GM23248 (cell line): Measurements from ENCODE around the gene KDM6B. TPM values are rescaled to one million over a fixed set of nuclear protein-coding genes. Genes with fewer than 3 reads are reported as not detected.

Source experiments
- DNase-seq: peaks from one replicate; pipeline ENCODE4 v3.0.0-alpha.2; 2015
- H2AFZ ChIP-seq: fragments of 200-600 bp; sonication (generic); 2 replicates; pipeline ENCODE4 v1.6.1; 2016; ENCODE audit warnings: antibody characterized with exemption
- H3F3A ChIP-seq: fragments of 200-600 bp; sonication (generic); 2 replicates; pipeline ENCODE4 v1.6.1; 2016; ENCODE audit warnings: mild to moderate bottlenecking, antibody characterized with exemption, mixed run types; ENCODE audit not compliant: insufficient read depth
- H3K27ac ChIP-seq: fragments of 200-600 bp; sonication (generic); 2 replicates; pipeline ENCODE4 v1.5.1; 2016; ENCODE audit warnings: mild to moderate bottlenecking
- H3K27me3 ChIP-seq: fragments of 200-600 bp; sonication (generic); replicated peaks from 2 replicates; pipeline ENCODE4 v1.6.1; 2016; ENCODE audit warnings: mild to moderate bottlenecking; ENCODE audit not compliant: insufficient read depth
- H3K36me3 ChIP-seq: fragments of 200-600 bp; sonication (generic); 2 replicates; pipeline ENCODE4 v1.6.1; 2016; ENCODE audit warnings: low read depth, mild to moderate bottlenecking
- H3K4me1 ChIP-seq: fragments of 200-600 bp; sonication (generic); 2 replicates; pipeline ENCODE4 v1.6.1; 2016; ENCODE audit warnings: mild to moderate bottlenecking; ENCODE audit not compliant: insufficient read depth
- H3K4me2 ChIP-seq: fragments of 200-600 bp; sonication (generic); one replicate; pipeline ENCODE4 v1.6.1; 2016; ENCODE audit warnings: mild to moderate bottlenecking; ENCODE audit not compliant: unreplicated experiment
- H3K4me3 ChIP-seq: fragments of 200-600 bp; sonication (generic); 2 replicates; pipeline ENCODE4 v1.5.1; 2016; ENCODE audit warnings: mild to moderate bottlenecking
- H3K79me2 ChIP-seq: fragments of 200-600 bp; sonication (generic); 2 replicates; pipeline ENCODE4 v1.6.1; 2016; ENCODE audit warnings: mild to moderate bottlenecking; ENCODE audit not compliant: insufficient read depth
- H3K9ac ChIP-seq: fragments of 200-600 bp; sonication (generic); 2 replicates; pipeline ENCODE4 v1.6.1; 2016; ENCODE audit warnings: mild to moderate bottlenecking
- H3K9me2 ChIP-seq: fragments of 200-600 bp; sonication (generic); 2 replicates; pipeline ENCODE4 v1.6.1; 2016; ENCODE audit warnings: mixed run types, mild to moderate bottlenecking, moderate library complexity; ENCODE audit not compliant: insufficient read depth
- H3K9me3 ChIP-seq: fragments of 200-600 bp; sonication (generic); one replicate; pipeline ENCODE4 v1.6.1; 2017; ENCODE audit warnings: low read depth
- H4K20me1 ChIP-seq: fragments of 200-600 bp; sonication (generic); 2 replicates; pipeline ENCODE4 v1.6.0; 2016; ENCODE audit not compliant: insufficient read depth
- EZH2 ChIP-seq: fragments of 200-600 bp; sonication (generic); IDR thresholded peaks from 2 replicates; pipeline ENCODE4 v1.6.1; 2018; ENCODE audit warnings: antibody characterized with exemption, mild to moderate bottlenecking; ENCODE audit not compliant: insufficient read depth, poor library complexity, severe bottlenecking
- EZH2phosphoT487 ChIP-seq: fragments of 200-600 bp; sonication (generic); IDR thresholded peaks from 2 replicates; pipeline ENCODE4 v1.6.1; 2018; ENCODE audit warnings: antibody characterized with exemption, moderate library complexity, mild to moderate bottlenecking, low read depth; ENCODE audit not compliant: insufficient read depth
- WGBS, 2 experiments: methylation state at CpG; one replicate each; pipeline ENCODE4 v1.1.6; 2015 to 2017; ENCODE audit warnings: low lambda C conversion rate in 2 of 2, low coverage in 1 of 2; ENCODE audit errors: missing lambda C conversion rate in 2 of 2; 5-methylcytosine and 5-hydroxymethylcytosine counted together
- in situ Hi-C: fragments of 300-500 bp; cut with MboI; formaldehyde crosslinking; loops from 2 replicates; pipeline ENCODE4 v1.15.0; 2020
- polyA plus RNA-seq: library from polyadenylated mRNA; unstranded; fragments of >200 nt; fragmentation: Nextera tagmentation; extraction: Ambion mirVana; gene quantifications from 2 replicates; pipeline ENCODE4 v1.2.1, GENCODE V29; 2016
- total RNA-seq: library from RNA; depleted of rRNA; stranded (reverse); fragments of >200 nt; shearing (Covaris generic); gene quantifications from 2 replicates; pipeline ENCODE4 v1.2.3, GENCODE V29; 2014

The KDM6B gene
- total and polyA plus RNA-seq, 2 experiments from 2014 or later = 1.3 to 2.3 TPM

GRCh38 chr17:7851438-7852261, 17.6 kb downstream of the KDM6B start:
- Histone ChIP-seq H3K9ac (no peak overlapping the region), H3K79me2 (peaks cover 54% of the 10 kb centered on the region), H4K20me1 (no peaks in the 10 kb centered on the region), H3F3A (peaks cover 36% of the 10 kb centered on the region; the same call in 1 of the 2 replicates), H3K27me3 (no peaks in the 10 kb centered on the region), H3K36me3 (no peaks in the 10 kb centered on the region; the same call in 1 of the 2 replicates), H3K9me2 (no peaks in the 10 kb centered on the region), H3K27ac (no peak overlapping the region), H2AFZ (no peak overlapping the region), H3K9me3 (no peaks in the 10 kb centered on the region), H3K4me1 (0 out of 2 replicates have a peak, but pooled peaks cover 8% of the 10 kb centered on the region), H3K4me3 (no peak overlapping the region), H3K4me2 (no peak overlapping the region)
- TF ChIP-seq EZH2phosphoT487 = no peak
- DNase-seq = peak; percentile 93
- in situ Hi-C loops = loop anchor here (10.0 kb wide), 1 partner anchor 107 kb away; no protein-coding TSS in a partner anchor
- WGBS, 2 experiments = 25 to 27% methylated on average over 53 to 59 of the region's 60 CpGs

GRCh38 chr17:7852262-7852670, 18.2 kb downstream of the KDM6B start:
- Histone ChIP-seq H4K20me1 (no peaks in the 10 kb centered on the region), H3K9ac (no peak overlapping the region), H3K9me3 (no peaks in the 10 kb centered on the region), H3K36me3 (no peaks in the 10 kb centered on the region; the same call in 1 of the 2 replicates), H3K9me2 (no peaks in the 10 kb centered on the region), H3K79me2 (peaks cover 50% of the 10 kb centered on the region), H3K4me3 (no peak overlapping the region), H2AFZ (no peak overlapping the region), H3F3A (peaks cover 38% of the 10 kb centered on the region; the same call in 1 of the 2 replicates), H3K27me3 (no peaks in the 10 kb centered on the region), H3K4me2 (no peak overlapping the region), H3K27ac (no peak overlapping the region), H3K4me1 (0 out of 2 replicates have a peak, but pooled peaks cover 8% of the 10 kb centered on the region)
- TF ChIP-seq EZH2phosphoT487 (no peak), EZH2 (no peak)
- in situ Hi-C loops = loop anchor here (10.0 kb wide), 1 partner anchor 107 kb away; no protein-coding TSS in a partner anchor
- WGBS, 2 experiments = 76 to 81% methylated on average over 19 to 20 of the region's 20 CpGs
- no peak for DNase-seq

- Histone ChIP-seq H3K27me3 (no peaks in the 10 kb centered on the region), H3K9ac (no peak overlapping the region), H3K27ac (no peak overlapping the region), H4K20me1 (no peaks in the 10 kb centered on the region), H3K4me2 (no peak overlapping the region), H3F3A (peaks cover 38% of the 10 kb centered on the region; the same call in 1 of the 2 replicates), H3K9me3 (no peaks in the 10 kb centered on the region), H3K79me2 (peaks cover 45% of the 10 kb centered on the region), H3K36me3 (no peaks in the 10 kb centered on the region; the same call in 1 of the 2 replicates), H2AFZ (no peak overlapping the region), H3K4me3 (no peak overlapping the region), H3K9me2 (no peaks in the 10 kb centered on the region), H3K4me1 (0 out of 2 replicates have a peak, but pooled peaks cover 8% of the 10 kb centered on the region)
- in situ Hi-C loops = loop anchor here (10.0 kb wide), 1 partner anchor 108 kb away; no protein-coding TSS in a partner anchor
- no peak for TF ChIP-seq EZH2
- TF ChIP-seq EZH2phosphoT487 = no peak
- 86 to 89% methylated on average over 22 to 46 of the region's 51 CpGs for WGBS, 2 experiments
- DNase-seq = no peak
Measured at GRCh38 chr17:7852919-7853690, 19.1 kb downstream of the KDM6B start.

- Histone ChIP-seq H3K9me2 (no peaks in the 10 kb centered on the region), H3K27me3 (no peaks in the 10 kb centered on the region), H3K36me3 (no peaks in the 10 kb centered on the region; the same call in 1 of the 2 replicates), H3K4me2 (no peak overlapping the region), H3K4me3 (no peak overlapping the region), H3K4me1 (0 out of 2 replicates have a peak, but pooled peaks cover 9% of the 10 kb centered on the region), H3K27ac (no peak overlapping the region), H4K20me1 (no peaks in the 10 kb centered on the region), H3K9ac (no peak overlapping the region), H3F3A (peaks cover 38% of the 10 kb centered on the region; the same call in 1 of the 2 replicates), H3K9me3 (no peaks in the 10 kb centered on the region), H3K79me2 (peaks cover 44% of the 10 kb centered on the region), H2AFZ (no peak overlapping the region)
- whole genome bisulfite sequencing, 2 experiments = 90 to 92% methylated on average over 15 to 21 of the region's 21 CpGs
- DNase-seq = no peak
- in situ Hi-C loops = loop anchor here (10.0 kb wide), 1 partner anchor 109 kb away; no protein-coding TSS in a partner anchor
- TF ChIP-seq EZH2phosphoT487 = no peak
- TF ChIP-seq EZH2 = no peak
Measured at GRCh38 chr17:7853691-7854038, 19.6 kb downstream of the KDM6B start.
